ENCODE results near the gene THAP3. TPM values are rescaled to one million over a fixed set of nuclear protein-coding genes. Genes with fewer than 3 reads are reported as not detected.
"Not testable (repeated sequence)": the region's sequence is repeated elsewhere in the genome, so short reads cannot be mapped to it uniquely, and the experiment has no call there.

Gene THAP3
- total and polyA plus RNA-seq, 2 donors: 20.3 to 29.6 TPM

- peaks cover 10% of the 10 kb centered on the region for H3K36me3 ChIP-seq (ENCODE audit: insufficient read depth)
- WGBS: 70% methylated on average over 15 of the region's 15 CpGs
- DNase-seq (ENCODE audit: extremely low spot score): no peak
- H3K27ac ChIP-seq (ENCODE audit: low read depth): no peak overlapping the region
- no peaks in the 10 kb centered on the region for H3K4me1 ChIP-seq (ENCODE audit: insufficient read depth)
- no peak overlapping the region for H3K4me3 ChIP-seq (ENCODE audit: low read depth, low read length)
These were observed 27.5 kb upstream of the THAP3 start for GRCh38 chr1:6596886-6597776.

GRCh38 chr1:6597777-6598131 lies 26.9 kb upstream of the THAP3 start:
- H3K4me1 ChIP-seq (ENCODE audit: insufficient read depth): no peaks in the 10 kb centered on the region
- WGBS: 77% methylated on average over 6 of the region's 6 CpGs
- no peak for DNase-seq (ENCODE audit: extremely low spot score)
- H3K4me3 ChIP-seq (ENCODE audit: low read depth, low read length): no peak overlapping the region
- no peak overlapping the region for H3K27ac ChIP-seq (ENCODE audit: low read depth)
- peaks cover 10% of the 10 kb centered on the region for H3K36me3 ChIP-seq (ENCODE audit: insufficient read depth)

GRCh38 chr1:6599141-6599975 lies 25.3 kb upstream of the THAP3 start:
- DNase-seq (ENCODE audit: extremely low spot score): no peak
- Histone ChIP-seq H3K36me3 (ENCODE audit: insufficient read depth) (peaks cover 4% of the 10 kb centered on the region), H3K4me3 (ENCODE audit: low read depth, low read length) (peak overlapping the region; percentile 15), H3K27ac (ENCODE audit: low read depth) (no peak overlapping the region), H3K4me1 (ENCODE audit: insufficient read depth) (no peaks in the 10 kb centered on the region)
- WGBS: 79% methylated on average over 31 of the region's 31 CpGs

- not testable (repeated sequence) for H3K27ac ChIP-seq (ENCODE audit: low read depth); H3K4me1 ChIP-seq (ENCODE audit: insufficient read depth); H3K36me3 ChIP-seq (ENCODE audit: insufficient read depth); DNase-seq (ENCODE audit: extremely low spot score)
- WGBS: 62% methylated on average over 8 of the region's 8 CpGs
- peak overlapping the region; percentile 77 for H3K4me3 ChIP-seq (ENCODE audit: low read depth, low read length)
These were observed 24.7 kb upstream of the THAP3 start for GRCh38 chr1:6599991-6600390.

- DNase-seq (ENCODE audit: extremely low spot score): no peak
- Histone ChIP-seq H3K4me3 (ENCODE audit: low read depth, low read length) (peak overlapping the region; percentile 77), H3K4me1 (ENCODE audit: insufficient read depth) (no peaks in the 10 kb centered on the region), H3K27ac (ENCODE audit: low read depth) (peak overlapping the region; percentile 78), H3K36me3 (ENCODE audit: insufficient read depth) (peaks cover 4% of the 10 kb centered on the region)
- 13% methylated on average over 10 of the region's 10 CpGs for WGBS
These were observed 24.1 kb upstream of the THAP3 start for GRCh38 chr1:6600410-6601048.

GRCh38 chr1:6601049-6601922 lies 23.4 kb upstream of the THAP3 start:
- DNase-seq (ENCODE audit: extremely low spot score): no peak
- Histone ChIP-seq H3K4me1 (ENCODE audit: insufficient read depth) (no peaks in the 10 kb centered on the region), H3K4me3 (ENCODE audit: low read depth, low read length) (peak overlapping the region; percentile 77), H3K27ac (ENCODE audit: low read depth) (peak overlapping the region; percentile 96), H3K36me3 (ENCODE audit: insufficient read depth) (peaks cover 4% of the 10 kb centered on the region)
- WGBS: under 1% methylated on average over 40 of the region's 40 CpGs

GRCh38 chr1:6601923-6602668 lies 22.6 kb upstream of the THAP3 start:
- WGBS: under 1% methylated on average over 103 of the region's 103 CpGs
- no peaks in the 10 kb centered on the region for H3K4me1 ChIP-seq (ENCODE audit: insufficient read depth)

GRCh38 chr1:6602669-6603237 lies 21.9 kb upstream of the THAP3 start, which contains the start of gene KLHL21:
KLHL21 (minus strand) TSS chr1:6602869; CDS start chr1:6602817, 52 bp downstream.
- Histone ChIP-seq H3K36me3 (ENCODE audit: insufficient read depth) (peaks cover 3% of the 10 kb centered on the region), H3K4me3 (ENCODE audit: low read depth, low read length) (peak within 1 kb of the TSS; percentile 77), H3K4me1 (ENCODE audit: insufficient read depth) (no peaks in the 10 kb centered on the region), H3K27ac (ENCODE audit: low read depth) (peak within 1 kb of the TSS; percentile 99)
- no peak for DNase-seq (ENCODE audit: extremely low spot score)
- under 1% methylated on average over 84 of the region's 84 CpGs for WGBS

More at GRCh38 chr1:6601923-6602668, 22.6 kb upstream of the THAP3 start:
- peaks cover 4% of the 10 kb centered on the region for H3K36me3 ChIP-seq (ENCODE audit: insufficient read depth)
- DNase-seq (ENCODE audit: extremely low spot score): no peak
- peak overlapping the region; percentile 77 for H3K4me3 ChIP-seq (ENCODE audit: low read depth, low read length)
- peak overlapping the region; percentile 96 for H3K27ac ChIP-seq (ENCODE audit: low read depth)

GRCh38 chr1:6603238-6603914 lies 21.3 kb upstream of the THAP3 start:
- Histone ChIP-seq H3K27ac (ENCODE audit: low read depth) (peak overlapping the region; percentile 99), H3K36me3 (ENCODE audit: insufficient read depth) (peaks cover 1% of the 10 kb centered on the region), H3K4me3 (ENCODE audit: low read depth, low read length) (peak overlapping the region; percentile 77), H3K4me1 (ENCODE audit: insufficient read depth) (no peaks in the 10 kb centered on the region)
- no peak for DNase-seq (ENCODE audit: extremely low spot score)
- WGBS: 1% methylated on average over 36 of the region's 36 CpGs

GRCh38 chr1:6603915-6604558 lies 20.6 kb upstream of the THAP3 start:
- no peaks in the 10 kb centered on the region for H3K4me1 ChIP-seq (ENCODE audit: insufficient read depth)
- WGBS: 14% methylated on average over 19 of the region's 19 CpGs

GRCh38 chr1:6612641-6613360 lies 11.9 kb upstream of the THAP3 start:
- Histone ChIP-seq H3K27ac (ENCODE audit: low read depth) (peak overlapping the region; percentile 93), H3K4me1 (ENCODE audit: insufficient read depth) (peaks cover 1% of the 10 kb centered on the region), H3K36me3 (ENCODE audit: insufficient read depth) (no peaks in the 10 kb centered on the region), H3K4me3 (ENCODE audit: low read depth, low read length) (peak overlapping the region; percentile 75)
- WGBS: under 1% methylated on average over 67 of the region's 67 CpGs
- no peak for DNase-seq (ENCODE audit: extremely low spot score)

More at GRCh38 chr1:6603915-6604558, 20.6 kb upstream of the THAP3 start:
- no peak for DNase-seq (ENCODE audit: extremely low spot score)
- Histone ChIP-seq H3K27ac (ENCODE audit: low read depth) (peak overlapping the region; percentile 99), H3K4me3 (ENCODE audit: low read depth, low read length) (peak overlapping the region; percentile 9), H3K36me3 (ENCODE audit: insufficient read depth) (no peaks in the 10 kb centered on the region)

Data from urinary bladder (tissue), 4 donors.